GM15510 (cell line): Measurements from ENCODE around the gene CCDC40.

Experiments
- POLR2A ChIP-seq: IDR thresholded peaks from 3 replicates; pipeline ENCODE4 v1.6.1; 2011; ENCODE audit warnings: borderline replicate concordance; ENCODE audit not compliant: insufficient read length; ENCODE audit errors: extremely low read depth

Gene CCDC40

DNA sequence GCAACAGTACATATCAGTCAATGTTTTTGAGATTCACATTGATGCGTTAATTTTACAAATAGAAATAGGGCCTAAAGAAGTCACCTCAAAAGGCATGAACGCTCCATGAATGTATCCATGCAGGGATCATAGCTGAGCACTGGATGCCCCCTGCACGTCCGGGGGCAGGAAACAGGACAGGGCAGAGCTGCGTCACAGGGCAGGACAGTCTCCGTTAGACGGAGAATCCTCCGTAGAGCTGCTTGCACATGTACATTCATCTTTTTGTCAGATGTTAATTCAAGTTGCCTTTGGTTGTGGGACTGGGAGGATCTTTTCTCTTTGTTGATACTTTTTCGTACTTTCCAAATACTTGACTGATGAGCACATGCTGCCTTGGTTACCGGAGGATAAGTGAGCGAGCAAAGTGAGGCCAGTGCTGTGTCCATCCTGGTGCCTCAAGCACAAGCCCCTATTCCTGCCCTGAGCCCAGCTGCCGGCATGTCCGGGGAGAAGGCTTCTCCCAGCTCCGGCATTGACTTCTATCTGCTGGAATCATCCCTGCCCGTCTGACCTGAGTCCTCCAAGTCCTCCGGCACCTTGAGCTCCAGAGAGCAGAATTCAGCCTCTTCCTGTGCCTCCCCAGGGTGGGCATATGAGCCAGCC lies 80.0 kb downstream of the CCDC40 start:
- no peak for TF ChIP-seq POLR2A

GRCh38 chr17:80116921-80117380 lies 80.5 kb downstream of the CCDC40 start:
- no peak for TF ChIP-seq POLR2A

- TF ChIP-seq POLR2A = no peak
Observed at GRCh38 chr17:80117491-80118401, 81.3 kb downstream of the CCDC40 start.

GRCh38 chr17:80118601-80119270 lies 82.3 kb downstream of the CCDC40 start:
- TF ChIP-seq POLR2A = no peak

GRCh38 chr17:80119271-80119791 lies 82.9 kb downstream of the CCDC40 start:
- no peak for TF ChIP-seq POLR2A

GRCh38 chr17:80119839-80120238 lies 83.4 kb downstream of the CCDC40 start:
- TF ChIP-seq POLR2A = no peak

DNA sequence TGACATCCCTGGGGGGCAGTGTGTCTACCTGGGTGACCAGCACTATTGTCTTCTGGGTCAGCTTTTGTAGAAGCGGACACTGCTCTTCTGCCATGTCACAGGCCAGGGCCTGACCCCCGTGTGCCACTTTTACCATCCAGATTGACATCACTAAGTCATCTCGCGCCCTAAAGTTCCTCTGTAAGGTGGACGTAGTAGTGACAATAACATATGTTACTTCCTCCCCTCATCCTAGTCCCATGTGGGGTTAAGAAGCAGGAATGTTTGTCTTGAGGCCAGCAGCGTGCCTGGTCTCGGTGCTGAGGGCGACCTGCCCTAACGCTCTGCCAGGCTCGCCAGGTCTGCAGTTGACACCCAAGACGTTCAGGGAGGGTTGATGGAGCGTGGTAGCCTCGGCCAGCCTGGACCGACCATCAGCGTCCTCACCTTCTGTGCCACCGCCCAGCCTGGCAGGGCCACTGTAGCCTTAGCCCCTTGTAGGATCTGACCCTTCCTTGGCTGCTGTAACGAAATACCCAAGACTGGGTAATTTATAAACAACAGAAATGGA lies 85.7 kb downstream of the CCDC40 start:
- no peak for TF ChIP-seq POLR2A

DNA sequence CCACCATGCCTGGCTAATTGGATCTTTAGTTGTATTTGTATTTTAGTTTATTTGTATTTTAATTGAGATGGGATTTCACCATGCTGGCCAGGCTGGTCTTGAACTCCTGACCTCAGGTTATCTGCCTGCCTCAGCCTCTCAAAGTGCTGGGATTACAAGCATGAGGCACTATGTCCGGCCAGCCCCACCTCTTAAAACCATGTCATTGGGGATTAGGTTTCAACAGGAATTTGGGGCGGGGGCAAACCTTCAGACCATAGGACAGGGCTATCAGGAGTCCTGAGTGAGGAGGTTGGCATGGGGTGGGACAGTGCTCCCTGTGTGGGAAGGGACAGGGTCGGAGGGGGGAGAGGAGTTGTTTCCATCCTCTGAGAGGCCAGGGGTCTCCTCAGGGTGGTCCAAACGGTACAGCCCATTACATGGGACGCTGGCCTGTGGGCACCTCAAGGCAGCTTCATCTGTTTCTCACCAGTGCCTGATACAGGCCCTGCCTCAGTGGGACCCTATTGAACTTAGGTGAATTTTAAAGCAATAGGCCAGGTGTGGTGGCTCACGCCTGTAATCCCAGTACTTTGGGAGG lies 86.6 kb downstream of the CCDC40 start:
- TF ChIP-seq POLR2A = no peak

DNA sequence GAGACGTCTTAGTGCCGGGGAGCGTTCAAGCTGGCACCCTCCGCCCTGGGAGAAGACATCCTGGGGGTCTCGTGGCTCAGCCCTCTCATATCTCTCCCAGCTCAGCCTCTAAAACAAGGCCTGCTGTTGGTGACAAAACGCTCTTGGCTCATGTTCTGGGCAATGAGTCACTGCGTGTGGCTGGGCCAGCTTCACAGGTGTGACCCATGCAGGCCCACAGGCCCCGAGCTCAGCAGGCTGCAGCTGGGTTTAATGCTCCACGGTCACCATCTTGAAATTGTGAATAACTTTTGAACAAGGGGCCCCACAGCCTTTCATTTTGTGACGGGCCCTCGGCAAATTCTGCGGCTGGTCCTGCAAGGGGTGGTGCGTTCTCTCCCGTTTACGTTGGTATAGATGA lies 87.3 kb downstream of the CCDC40 start:
- TF ChIP-seq POLR2A = no peak

DNA sequence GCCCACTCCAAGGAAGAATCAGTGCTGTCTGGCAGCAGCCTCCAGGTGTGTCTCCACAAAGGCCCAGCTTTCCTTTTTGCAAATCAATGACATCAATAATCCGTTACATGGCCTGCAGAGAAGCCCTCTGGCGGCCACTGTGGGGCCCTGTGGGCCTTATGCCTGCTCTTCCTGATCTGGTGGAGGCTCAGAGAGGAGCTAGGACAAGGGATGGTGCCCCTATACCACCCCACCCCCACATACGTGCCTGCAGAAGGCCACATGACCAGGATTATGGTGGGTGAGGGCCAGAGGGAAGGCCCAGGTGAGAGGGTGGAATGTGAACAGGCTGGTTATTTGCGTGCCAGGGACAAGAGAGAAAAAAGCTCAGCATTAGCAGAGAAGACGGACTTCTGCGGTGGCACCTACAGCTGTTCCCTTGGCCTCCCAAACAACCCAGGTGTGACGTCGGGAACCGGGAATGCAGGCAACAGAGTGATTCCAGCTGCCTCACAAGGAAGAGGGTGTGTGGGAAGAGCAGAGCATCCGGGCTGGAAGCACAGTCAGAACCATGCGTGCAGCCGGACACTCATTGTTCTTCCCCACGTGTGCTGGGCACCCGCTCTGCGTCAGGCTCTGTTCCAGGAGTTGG lies 88.0 kb downstream of the CCDC40 start:
- no peak for TF ChIP-seq POLR2A

- TF ChIP-seq POLR2A = no peak
Observed at GRCh38 chr17:80125656-80126448, 89.4 kb downstream of the CCDC40 start.

GRCh38 chr17:80126449-80126715 lies 89.9 kb downstream of the CCDC40 start:
- no peak for TF ChIP-seq POLR2A

DNA sequence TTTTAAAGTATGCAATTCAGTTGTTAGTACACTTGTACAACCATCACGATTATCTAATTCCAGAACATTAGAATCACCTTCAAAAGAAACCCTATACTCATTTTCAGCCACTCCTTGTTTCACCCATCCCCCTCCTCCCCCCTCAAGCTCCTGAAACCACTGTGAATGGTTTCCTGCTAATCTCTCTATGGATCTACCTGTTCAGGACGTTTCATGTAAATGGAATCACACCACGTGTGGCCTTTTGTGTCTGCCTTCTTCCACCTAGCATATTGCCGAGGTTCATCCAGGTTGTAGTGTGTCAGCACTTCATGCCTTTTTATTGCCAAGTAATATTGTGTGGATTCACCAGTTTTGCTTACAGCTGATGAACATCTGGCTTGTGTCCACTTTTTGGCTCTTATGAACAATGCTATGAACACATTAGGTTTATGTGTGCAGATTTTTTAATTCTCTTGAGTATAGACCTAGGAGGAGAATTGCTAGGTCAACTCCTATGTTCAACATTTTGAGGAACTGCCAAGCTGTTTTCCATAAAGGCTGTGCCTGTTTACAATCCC lies 92.6 kb downstream of the CCDC40 start:
- no peak for TF ChIP-seq POLR2A

DNA sequence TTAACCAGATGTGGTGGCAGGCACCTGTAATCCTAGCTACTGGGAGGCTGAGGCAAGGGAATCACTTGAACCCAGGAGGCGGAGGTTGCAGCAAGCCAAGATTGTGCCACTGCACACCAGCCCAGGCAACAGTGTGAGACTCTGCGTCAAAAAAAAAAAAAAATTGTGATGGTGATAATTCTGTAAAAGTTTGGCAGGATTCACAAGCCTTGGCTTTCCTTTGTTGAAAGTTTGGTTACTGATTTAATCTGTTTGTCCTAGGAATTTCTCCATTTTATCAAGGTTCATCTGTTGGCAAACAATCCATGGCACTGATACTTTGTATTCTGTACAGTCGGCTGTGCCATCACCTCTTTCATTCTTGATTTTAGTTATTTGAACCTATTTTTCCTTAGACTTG lies 94.5 kb downstream of the CCDC40 start:
- no peak for TF ChIP-seq POLR2A
